ENCODE measurements around the gene SGPP1.

- TF ChIP-seq CTCF (IDR thresholded peaks at IDR 0.05) = no peak
- no peak for TF ChIP-seq POLR2A (IDR thresholded peaks at IDR 0.05)
These were observed 17.4 kb upstream of the SGPP1 start for GRCh38 chr14:63745272-63745671.
